ENCODE results near the gene FEM1C.

Gene FEM1C

GRCh38 chr5:115544436-115545350, at the start of gene FEM1C:
TSS of gene FEM1C (minus strand) at chr5:115544775. CDS start at chr5:115543493, 1,282 bp downstream.
- DNase-seq, result peak; percentile 66

- DNase-seq, result no peak
These were observed 44.5 kb upstream of the FEM1C start for GRCh38 chr5:115589043-115589442.

- no peak for DNase-seq
These were observed 44.1 kb upstream of the FEM1C start for GRCh38 chr5:115588640-115589039.

- DNase-seq, result no peak
These were observed 42.1 kb upstream of the FEM1C start for GRCh38 chr5:115586525-115587146.

GRCh38 chr5:115585265-115585664, 40.7 kb upstream of the FEM1C start:
- DNase-seq, result no peak

- no peak for DNase-seq
These were observed 39.9 kb upstream of the FEM1C start for GRCh38 chr5:115584501-115584900.

- DNase-seq, result no peak
These were observed 38.9 kb upstream of the FEM1C start for GRCh38 chr5:115583474-115583873.

GRCh38 chr5:115580941-115581340, 36.4 kb upstream of the FEM1C start:
- no peak for DNase-seq

GRCh38 chr5:115579747-115580173, 35.2 kb upstream of the FEM1C start:
- no peak for DNase-seq

GRCh38 chr5:115579216-115579615, 34.6 kb upstream of the FEM1C start:
- no peak for DNase-seq

- DNase-seq, result no peak
These were observed 34.1 kb upstream of the FEM1C start for GRCh38 chr5:115578657-115579056.

- no peak for DNase-seq
These were observed 33.2 kb upstream of the FEM1C start for GRCh38 chr5:115577741-115578140.

- DNase-seq, result no peak
These were observed 32.8 kb upstream of the FEM1C start for GRCh38 chr5:115577329-115577728.

- no peak for DNase-seq
These were observed 30.8 kb upstream of the FEM1C start for GRCh38 chr5:115575167-115576070.

- DNase-seq, result no peak
These were observed 28.6 kb upstream of the FEM1C start for GRCh38 chr5:115573133-115573532.

GRCh38 chr5:115571441-115571878, 26.9 kb upstream of the FEM1C start:
- no peak for DNase-seq

- DNase-seq, result no peak
These were observed 24.1 kb upstream of the FEM1C start for GRCh38 chr5:115568668-115569067.

GRCh38 chr5:115565233-115565632, 20.7 kb upstream of the FEM1C start:
- no peak for DNase-seq

- DNase-seq, result no peak
These were observed 16.6 kb upstream of the FEM1C start for GRCh38 chr5:115561176-115561575.

- DNase-seq, result no peak
These were observed 14.9 kb upstream of the FEM1C start for GRCh38 chr5:115559524-115559923.

GRCh38 chr5:115558388-115558956, 13.9 kb upstream of the FEM1C start:
- no peak for DNase-seq

GRCh38 chr5:115557667-115558387, 13.3 kb upstream of the FEM1C start:
- no peak for DNase-seq
